GM06990 (cell line): ENCODE measurements around the gene ANK3.

Source experiments
- DNase-seq: peaks from one replicate; pipeline ENCODE4 v3.0.0-alpha.2; 2011; ENCODE audit not compliant: insufficient read length; ENCODE audit errors: extremely low read depth
- H3K27me3 ChIP-seq: replicated peaks from 2 replicates; pipeline ENCODE4 v1.6.0; 2011; ENCODE audit warnings: low read length; ENCODE audit not compliant: control insufficient read depth, insufficient read depth
- H3K36me3 ChIP-seq: 2 replicates; pipeline ENCODE4 v1.5.1; 2011; ENCODE audit warnings: low read length; ENCODE audit not compliant: control insufficient read depth, insufficient read depth
- H3K4me3 ChIP-seq: replicated peaks from 2 replicates; pipeline ENCODE4 v1.5.1; 2011; ENCODE audit warnings: low read depth, mild to moderate bottlenecking, control low read depth, low read length
- CTCF ChIP-seq: IDR thresholded peaks from 2 replicates; pipeline ENCODE4 v1.5.1; 2011; ENCODE audit warnings: low read length, control low read depth, mild to moderate bottlenecking, inconsistent platforms; ENCODE audit not compliant: insufficient read depth, poor library complexity, severe bottlenecking

The ANK3 gene

GRCh38 chr10:60400366-60400765, 10.7 kb upstream of the ANK3 start:
- DNase-seq: no peak
- H3K27me3 ChIP-seq: no peaks in the 10 kb centered on the region
- no peaks in the 10 kb centered on the region for H3K36me3 ChIP-seq

GRCh38 chr10:60399328-60399727, 9.7 kb upstream of the ANK3 start:
- TF ChIP-seq CTCF: no peak
- H3K36me3 ChIP-seq: no peaks in the 10 kb centered on the region
- H3K4me3 ChIP-seq: no peak overlapping the region
- no peak for DNase-seq
- H3K27me3 ChIP-seq: no peaks in the 10 kb centered on the region

More at GRCh38 chr10:60400366-60400765, 10.7 kb upstream of the ANK3 start:
- H3K4me3 ChIP-seq: no peak overlapping the region
- no peak for TF ChIP-seq CTCF

DNA sequence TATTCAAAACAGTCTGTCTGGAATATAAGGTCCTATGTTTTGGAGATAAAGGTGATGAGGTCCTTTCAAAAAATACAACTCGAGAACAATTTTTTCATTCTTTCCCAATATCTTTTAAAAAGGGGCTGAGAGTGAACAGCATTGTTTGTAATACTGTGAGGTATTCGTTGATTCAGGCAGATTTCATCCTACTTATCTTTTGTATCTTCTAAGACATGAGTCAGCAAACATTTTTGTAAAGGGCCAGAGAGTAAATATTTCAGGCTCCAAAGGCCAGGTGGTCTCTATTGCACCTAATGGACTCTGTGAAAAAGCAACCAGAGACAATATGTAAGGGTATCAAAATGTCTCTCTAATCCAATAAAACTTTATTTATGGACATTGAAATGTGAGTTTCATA, 8.1 kb upstream of the ANK3 start:
- no peaks in the 10 kb centered on the region for H3K36me3 ChIP-seq
- DNase-seq: no peak
- no peak overlapping the region for H3K4me3 ChIP-seq
- no peak for TF ChIP-seq CTCF
- no peaks in the 10 kb centered on the region for H3K27me3 ChIP-seq

DNA sequence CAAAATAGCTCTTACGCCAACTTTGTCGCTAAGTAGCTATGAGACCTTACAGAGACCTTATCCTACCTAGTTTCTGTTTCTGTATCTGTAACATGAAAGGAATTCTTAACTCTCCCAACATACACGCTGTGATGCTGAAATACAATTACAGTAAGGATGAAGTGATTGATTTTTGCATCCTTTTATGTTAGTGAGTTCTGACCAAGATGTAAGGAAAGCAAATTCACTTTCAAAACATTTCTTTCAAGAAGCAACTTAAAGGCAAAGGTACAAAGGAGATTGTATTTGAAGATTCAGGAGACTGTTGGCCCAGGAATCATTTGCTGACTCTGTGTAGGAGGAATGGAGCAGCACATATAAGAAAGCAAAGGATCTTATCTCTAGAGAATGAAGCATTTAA, 7.1 kb upstream of the ANK3 start:
- Histone ChIP-seq H3K4me3 (no peak overlapping the region), H3K36me3 (no peaks in the 10 kb centered on the region), H3K27me3 (no peaks in the 10 kb centered on the region; the same call in 1 of the 2 replicates)
- no peak for TF ChIP-seq CTCF
- DNase-seq: no peak

GRCh38 chr10:60395711-60396110, 6.0 kb upstream of the ANK3 start:
- Histone ChIP-seq H3K36me3 (no peaks in the 10 kb centered on the region), H3K27me3 (no peaks in the 10 kb centered on the region; the same call in 1 of the 2 replicates), H3K4me3 (no peak overlapping the region)
- no peak for TF ChIP-seq CTCF
- no peak for DNase-seq

- Histone ChIP-seq H3K27me3 (no peaks in the 10 kb centered on the region; the same call in 1 of the 2 replicates), H3K4me3 (no peak overlapping the region), H3K36me3 (no peaks in the 10 kb centered on the region)
- TF ChIP-seq CTCF: no peak
- no peak for DNase-seq
Measured at GRCh38 chr10:60394446-60394845, 4.8 kb upstream of the ANK3 start.
